B cell (primary cell): ENCODE data around the gene ZNF362. TPM values are rescaled to one million over a fixed set of nuclear protein-coding genes. Genes with fewer than 3 reads are reported as not detected.

Experiments
- ATAC-seq: fragments of 200-7000 bp; cut with Tn5 transposase; one replicate; pipeline ENCODE4 v1.10.0; 2021; ENCODE audit warnings: low read depth, mild to moderate bottlenecking, moderate number of reproducible peaks, moderate library complexity
- CTCF ChIA-PET: fragments of 350-600 bp; sonication (Branson Sonifier 250); formaldehyde crosslinking; loops from one replicate; lab custom pipeline; 2021; ENCODE audit warnings: antibody characterized with exemption, inconsistent platforms; lab: Charles Lee
- POLR2A ChIA-PET: fragments of 350-600 bp; sonication (Branson Sonifier 250); formaldehyde crosslinking; loops from one replicate; lab custom pipeline; 2021; ENCODE audit warnings: antibody characterized with exemption; lab: Charles Lee
- DNase-seq: peaks from one replicate; pipeline ENCODE4 v3.0.0; 2013
- H2AFZ ChIP-seq: 2 replicates; pipeline ENCODE4 v1.6.1; 2012; ENCODE audit warnings: mild to moderate bottlenecking, low read depth, low read length; ENCODE audit not compliant: insufficient read depth, poor library complexity, severe bottlenecking
- H3K27ac ChIP-seq, 2 donors: 1 replicate in 1 of 2; 2 replicates in 1 of 2; pipeline ENCODE4 v1.5.1; 2012 to 2013; ENCODE audit warnings: low read length in 2 of 2, mild to moderate bottlenecking in 2 of 2, moderate library complexity in 1 of 2
- H3K27me3 ChIP-seq, 4 experiments: fragments of 200-600 bp in 1 of 4; sonication (generic) in 1 of 4; replicated peaks in 1 of 4; 1 replicate in 2 of 4; 2 replicates in 2 of 4; pipeline versions ENCODE4 v1.6.1 to v1.7.0; 2013 to 2016; ENCODE audit warnings: low read length in 3 of 4, mild to moderate bottlenecking in 2 of 4, mixed read lengths in 1 of 4, moderate library complexity in 1 of 4; ENCODE audit not compliant: insufficient read depth in 4 of 4, control insufficient read depth in 3 of 4; ENCODE audit errors: control extremely low read depth in 1 of 4
- H3K36me3 ChIP-seq, 2 experiments: replicated peaks in 1 of 2; 1 replicate in 1 of 2; 2 replicates in 1 of 2; pipeline versions ENCODE4 v1.6.1 to v1.7.1; 2013; ENCODE audit warnings: low read length in 1 of 2; ENCODE audit not compliant: insufficient read depth in 2 of 2, control insufficient read depth in 1 of 2; ENCODE audit errors: control extremely low read depth in 1 of 2, extremely low read depth in 1 of 2
- H3K4me1 ChIP-seq, 2 donors: fragments of 200-600 bp in 1 of 2; sonication (generic) in 1 of 2; 1 replicate in 1 of 2; 2 replicates in 1 of 2; pipeline versions ENCODE4 v1.5.1 to v1.6.1; 2013 to 2017; ENCODE audit warnings: low read length in 2 of 2; ENCODE audit not compliant: control insufficient read depth in 2 of 2, insufficient read depth in 2 of 2
- H3K4me2 ChIP-seq: replicated peaks from 2 replicates; pipeline ENCODE3; 2012; ENCODE audit warnings: mild to moderate bottlenecking, low read depth, low read length; ENCODE audit not compliant: poor library complexity, severe bottlenecking
- H3K4me3 ChIP-seq, 5 experiments: fragments of 200-600 bp in 1 of 5; sonication (generic) in 1 of 5; 1 replicate in 3 of 5; 2 replicates in 2 of 5; pipeline versions ENCODE4 v1.5.1 to v1.7.0; 2011 to 2016; ENCODE audit warnings: low read length in 4 of 5, mild to moderate bottlenecking in 4 of 5, low read depth in 2 of 5, control low read depth in 1 of 5, moderate library complexity in 1 of 5; ENCODE audit not compliant: insufficient read depth in 1 of 5; ENCODE audit errors: control extremely low read depth in 1 of 5, extremely low read depth in 1 of 5
- H3K79me2 ChIP-seq: fragments of 200-600 bp; sonication (generic); one replicate; pipeline ENCODE4 v1.6.0; 2016; ENCODE audit warnings: low read length; ENCODE audit not compliant: control insufficient read depth, insufficient read depth
- H3K9ac ChIP-seq: fragments of 200-600 bp; sonication (generic); 2 replicates; pipeline ENCODE4 v1.6.1; 2017; ENCODE audit warnings: mild to moderate bottlenecking, low read length, moderate library complexity
- H3K9me3 ChIP-seq, 3 donors: one replicate each; pipeline versions ENCODE4 v1.6.1 to v1.7.1; 2013; ENCODE audit warnings: low read length in 2 of 3; ENCODE audit not compliant: control insufficient read depth in 2 of 3, insufficient read depth in 1 of 3; ENCODE audit errors: control extremely low read depth in 1 of 3
- H4K20me1 ChIP-seq: 2 replicates; pipeline ENCODE4 v1.6.0; 2012; ENCODE audit warnings: mild to moderate bottlenecking, low read length; ENCODE audit not compliant: insufficient read depth, control insufficient read depth, poor library complexity, severe bottlenecking
- H3K27ac Mint-ChIP-seq: one replicate; pipeline ENCODE4 v1.8.0; 2021; ENCODE audit warnings: mixed read lengths
- H3K27me3 Mint-ChIP-seq: one replicate; pipeline ENCODE4 v1.8.0; 2021; ENCODE audit warnings: mixed read lengths
- H3K4me1 Mint-ChIP-seq: one replicate; pipeline ENCODE4 v1.8.0; 2021; ENCODE audit warnings: mixed read lengths
- H3K4me3 Mint-ChIP-seq: one replicate; pipeline ENCODE4 v1.8.0; 2021; ENCODE audit warnings: mixed read lengths
- H3K9me3 Mint-ChIP-seq: one replicate; pipeline ENCODE4 v1.8.0; 2022; ENCODE audit warnings: mixed read lengths; ENCODE audit not compliant: insufficient read depth
- EZH2 ChIP-seq: IDR thresholded peaks from 2 replicates; pipeline ENCODE4 v1.6.1; 2012; ENCODE audit warnings: borderline replicate concordance, low read depth, mild to moderate bottlenecking, moderate library complexity, low read length; ENCODE audit not compliant: insufficient read depth, poor library complexity, severe bottlenecking
- WGBS: methylation state at CpG from one replicate; pipeline ENCODE4 v1.1.5; 2013; ENCODE audit warnings: missing lambda C conversion rate; ENCODE audit not compliant: insufficient coverage; 5-methylcytosine and 5-hydroxymethylcytosine counted together
- intact Hi-C: fragments of 100-400 bp; cut with micrococcal nuclease; formaldehyde crosslinking; loops from one replicate; pipeline ENCODE4 v1.10.0; 2022
- polyA plus RNA-seq: library from polyadenylated mRNA; depleted of rRNA; stranded (reverse); fragments of >200 nt; gene quantifications from 2 replicates; pipeline ENCODE4 v1.2.3, GENCODE V29; 2012
- total RNA-seq, 2 donors: library from RNA; stranded (reverse); fragments of 120-200 nt in 1 of 2; gene quantifications; 1 replicate in 1 of 2; 2 replicates in 1 of 2; pipeline versions ENCODE4 v1.2.3 to v1.2.4, GENCODE V29; 2013 to 2022
- TF ChIP-seq, protein P1 (sequence below): fragments of 200-600 bp; IDR thresholded peaks from one replicate; pipeline ENCODE4 v1.8.0; 2022; ENCODE audit warnings: antibody characterized with exemption, mild to moderate bottlenecking

Gene ZNF362
- total and polyA plus RNA-seq, 2 donors (not counting 1 experiment from before 2014, with no cell fraction given): 14.0 to 20.4 TPM

DNA sequence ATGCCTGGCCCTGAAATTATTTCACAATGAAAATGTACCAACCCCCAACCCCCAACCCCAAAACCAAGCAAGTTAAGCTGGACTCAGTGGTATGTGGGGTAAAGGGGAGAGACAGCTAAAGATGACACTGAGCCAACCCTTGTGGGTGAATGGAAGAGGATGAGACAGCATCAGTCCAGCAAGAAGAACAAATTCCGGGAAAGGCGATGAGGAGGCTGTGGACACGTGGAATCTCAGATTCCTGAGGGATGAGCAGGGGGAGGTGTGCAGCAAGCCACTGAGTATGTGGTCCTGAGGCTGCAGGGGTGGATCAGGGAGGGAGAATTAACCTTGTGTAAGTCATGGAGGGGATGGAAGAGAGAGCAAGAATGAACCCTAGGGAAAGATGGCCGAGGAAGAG, 14.4 kb upstream of the ZNF362 start:
- Mint-ChIP-seq H3K9me3 (no peaks in the 10 kb centered on the region), H3K27me3 (peaks cover 27% of the 10 kb centered on the region), H3K27ac (no peak overlapping the region), H3K4me3 (no peak overlapping the region), H3K4me1 (peaks cover 3% of the 10 kb centered on the region)
- Histone ChIP-seq H4K20me1 (no peaks in the 10 kb centered on the region), H3K79me2 (no peaks in the 10 kb centered on the region), H3K4me2 (no peak overlapping the region), H3K4me3 (no peak overlapping the region), H2AFZ (no peak overlapping the region), H3K27me3 (peaks cover 0 to 3% (median 1%) of the 10 kb centered on the region in 4 experiments), H3K9me3 (peaks cover 0 to 3% (median 0%) of the 10 kb centered on the region in 3 donors), H3K4me1 (peaks cover 0 to 3% of the 10 kb centered on the region in 2 donors), H3K27ac (no peak overlapping the region), H3K9ac (no peak overlapping the region), H3K36me3 (no peaks in the 10 kb centered on the region)
- POLR2A ChIA-PET: no interaction called here
- intact Hi-C loops: no loop called here
- CTCF ChIA-PET: no interaction called here
- DNase-seq (no peak), ATAC-seq (no peak)
- no peak for TF ChIP-seq EZH2
- TF ChIP-seq, protein P1, sequence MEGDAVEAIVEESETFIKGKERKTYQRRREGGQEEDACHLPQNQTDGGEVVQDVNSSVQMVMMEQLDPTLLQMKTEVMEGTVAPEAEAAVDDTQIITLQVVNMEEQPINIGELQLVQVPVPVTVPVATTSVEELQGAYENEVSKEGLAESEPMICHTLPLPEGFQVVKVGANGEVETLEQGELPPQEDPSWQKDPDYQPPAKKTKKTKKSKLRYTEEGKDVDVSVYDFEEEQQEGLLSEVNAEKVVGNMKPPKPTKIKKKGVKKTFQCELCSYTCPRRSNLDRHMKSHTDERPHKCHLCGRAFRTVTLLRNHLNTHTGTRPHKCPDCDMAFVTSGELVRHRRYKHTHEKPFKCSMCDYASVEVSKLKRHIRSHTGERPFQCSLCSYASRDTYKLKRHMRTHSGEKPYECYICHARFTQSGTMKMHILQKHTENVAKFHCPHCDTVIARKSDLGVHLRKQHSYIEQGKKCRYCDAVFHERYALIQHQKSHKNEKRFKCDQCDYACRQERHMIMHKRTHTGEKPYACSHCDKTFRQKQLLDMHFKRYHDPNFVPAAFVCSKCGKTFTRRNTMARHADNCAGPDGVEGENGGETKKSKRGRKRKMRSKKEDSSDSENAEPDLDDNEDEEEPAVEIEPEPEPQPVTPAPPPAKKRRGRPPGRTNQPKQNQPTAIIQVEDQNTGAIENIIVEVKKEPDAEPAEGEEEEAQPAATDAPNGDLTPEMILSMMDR: no peak
- WGBS: 83% methylated on average over 4 of the region's 4 CpGs

DNA sequence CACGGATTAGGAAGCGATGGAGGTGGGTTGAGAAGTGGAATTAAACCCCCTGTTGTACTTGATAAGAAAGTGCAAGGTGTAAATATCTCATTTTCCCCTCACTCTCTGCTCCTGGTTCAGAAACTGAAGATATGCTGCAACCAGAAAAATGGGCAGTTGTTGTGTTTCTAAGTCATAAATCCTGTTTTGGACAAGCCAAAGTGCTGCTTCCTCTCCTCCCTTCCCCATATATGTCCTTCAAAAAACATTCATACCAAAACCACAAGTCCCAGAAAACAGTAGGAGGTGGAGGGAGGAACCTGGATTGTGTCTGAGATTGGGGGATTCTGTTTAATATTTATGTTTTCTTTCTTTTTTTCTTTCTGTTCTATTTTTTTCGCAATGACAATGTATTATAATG, 13.6 kb upstream of the ZNF362 start:
- no peaks in the 10 kb centered on the region for H3K9me3 Mint-ChIP-seq
- intact Hi-C loops: no loop called here
- no peak overlapping the region for H3K27ac Mint-ChIP-seq
- POLR2A ChIA-PET: no interaction called here
- H3K9me3 ChIP-seq: peaks cover 0 to 3% (median 0%) of the 10 kb centered on the region in 3 donors
- no peaks in the 10 kb centered on the region for H3K79me2 ChIP-seq
- CTCF ChIA-PET: no interaction called here
- no peak for TF ChIP-seq EZH2
- TF ChIP-seq, protein P1: no peak
- no peaks in the 10 kb centered on the region for H4K20me1 ChIP-seq
- no peak overlapping the region for H3K4me3 Mint-ChIP-seq
- H3K4me1 Mint-ChIP-seq: peaks cover under 1% of the 10 kb centered on the region
- H3K4me2 ChIP-seq: no peak overlapping the region
- no peak overlapping the region for H3K4me3 ChIP-seq
- WGBS: no CpG with 5 or more reads among the region's 3 CpGs
- H3K9ac ChIP-seq: no peak overlapping the region
- H3K36me3 ChIP-seq: no peaks in the 10 kb centered on the region
- ATAC-seq (no peak), DNase-seq (no peak)
- H3K27ac ChIP-seq: no peak overlapping the region
- peaks cover 0 to 7% (median 2%) of the 10 kb centered on the region in 4 experiments for H3K27me3 ChIP-seq
- peaks cover 27% of the 10 kb centered on the region for H3K27me3 Mint-ChIP-seq
- H3K4me1 ChIP-seq: peaks cover 0 to under 1% of the 10 kb centered on the region in 2 donors
- H2AFZ ChIP-seq: no peak overlapping the region
